Upper lobe of left lung (tissue), 6 donors: ENCODE data around the gene RAB11FIP3. TPM values are rescaled to one million over a fixed set of nuclear protein-coding genes. Genes with fewer than 3 reads are reported as not detected.

Source experiments
- ATAC-seq, 2 donors: fragments of 200-7000 bp; cut with Tn5 transposase; one replicate each; pipeline ENCODE4 v1.9.1; 2022; ENCODE audit warnings: mild to moderate bottlenecking in 2 of 2, moderate library complexity in 2 of 2; ENCODE audit not compliant: low FRiP score in 2 of 2
- DNase-seq, 2 donors: peaks; one replicate each; pipeline ENCODE4 v3.0.0-alpha.2; 2019 to 2020
- H3K27ac ChIP-seq, 4 donors: fragments of 200-600 bp; sonication (generic); one replicate each; pipeline ENCODE4 v1.5.1; 2016 to 2019
- H3K27me3 ChIP-seq, 4 donors: fragments of 200-600 bp; sonication (generic); one replicate each; pipeline ENCODE4 v1.5.1; 2017 to 2019
- H3K36me3 ChIP-seq, 4 donors: fragments of 200-600 bp; sonication (generic); one replicate each; pipeline ENCODE4 v1.5.1; 2016 to 2019
- H3K4me1 ChIP-seq, 4 donors: fragments of 200-600 bp; sonication (generic); one replicate each; pipeline ENCODE4 v1.5.1; 2018 to 2019
- H3K4me3 ChIP-seq, 4 donors: fragments of 200-600 bp; sonication (generic); one replicate each; pipeline ENCODE4 v1.5.1; 2017 to 2019; ENCODE audit warnings: mild to moderate bottlenecking in 2 of 4, moderate library complexity in 1 of 4
- H3K9me3 ChIP-seq, 4 donors: fragments of 200-600 bp; sonication (generic); one replicate each; pipeline ENCODE4 v1.5.1; 2018 to 2019
- CTCF ChIP-seq, 6 experiments: fragments of 450-650 bp in 4 of 6; fragments of 200-600 bp in 2 of 6; sonication (generic) in 2 of 6; IDR thresholded peaks; one replicate each; pipeline ENCODE4 v1.5.1; 2016 to 2019; ENCODE audit warnings: antibody characterized with exemption in 6 of 6
- EP300 ChIP-seq, 4 donors: sonication (generic); formaldehyde crosslinking; IDR thresholded peaks; one replicate each; pipeline ENCODE4 v1.5.1; 2017; ENCODE audit warnings: antibody characterized with exemption in 4 of 4, control low read depth in 2 of 4
- POLR2A ChIP-seq, 4 donors: fragments of 450-650 bp; IDR thresholded peaks; one replicate each; pipeline ENCODE4 v1.5.1; 2016 to 2017; ENCODE audit warnings: antibody characterized with exemption in 4 of 4, mild to moderate bottlenecking in 2 of 4
- POLR2AphosphoS5 ChIP-seq, 2 donors: sonication (generic); formaldehyde crosslinking; IDR thresholded peaks; one replicate each; pipeline ENCODE4 v1.5.1; 2017; ENCODE audit warnings: antibody characterized with exemption in 2 of 2
- WGBS, 2 donors: methylation state at CpG; one replicate each; pipeline ENCODE4 v1.1.5; 2017 to 2018; 5-methylcytosine and 5-hydroxymethylcytosine counted together
- total RNA-seq, 6 donors: library from RNA; depleted of rRNA in 4 of 6; stranded (reverse); fragments of >200 nt in 4 of 6; gene quantifications; one replicate each; pipeline versions ENCODE4 v1.1.0 to v1.2.1, GENCODE V29; 2016 to 2021
- donor health status: DM: no; HTN: no; CAD: no; lungs with moderate emphysema.
- donor health status: DM: no; HTN: yes; CAD: no; lungs with severe emphysema.

The RAB11FIP3 gene
- total RNA-seq, 6 donors from 2014 or later = 38.9 to 95.3 (median 43.8) TPM

GRCh38 chr16:534856-535445, 109.5 kb downstream of the RAB11FIP3 start:
- peaks cover 3 to 35% (median 7%) of the 10 kb centered on the region in 4 donors for H3K4me1 ChIP-seq
- no peak for TF ChIP-seq CTCF (IDR thresholded peaks at IDR 0.05)
- no peak for TF ChIP-seq POLR2AphosphoS5 (IDR thresholded peaks at IDR 0.05)
- no peak for TF ChIP-seq POLR2A (IDR thresholded peaks at IDR 0.05)
- TF ChIP-seq EP300 (IDR thresholded peaks at IDR 0.05) = no peak
- no peak overlapping the region for H3K27ac ChIP-seq
- ATAC-seq = peak in 1 of 2 donors; percentile 8
- H3K36me3 ChIP-seq = peaks cover 0 to 31% (median 19%) of the 10 kb centered on the region in 4 donors
- peak in 1 of 2 donors; percentile 71 for DNase-seq
- 94 to 95% methylated on average over 11 to 27 of the region's 27 CpGs for WGBS, 2 donors
- H3K9me3 ChIP-seq = no peaks in the 10 kb centered on the region
- H3K27me3 ChIP-seq = no peaks in the 10 kb centered on the region
- H3K4me3 ChIP-seq = no peak overlapping the region

GRCh38 chr16:535446-536405, 110.3 kb downstream of the RAB11FIP3 start:
- WGBS, 2 donors = 88 to 92% methylated on average over 15 to 35 of the region's 39 CpGs
- TF ChIP-seq POLR2A (IDR thresholded peaks at IDR 0.05) = no peak
- TF ChIP-seq POLR2AphosphoS5 (IDR thresholded peaks at IDR 0.05) = no peak
- TF ChIP-seq EP300 (IDR thresholded peaks at IDR 0.05) = no peak
- TF ChIP-seq CTCF (IDR thresholded peaks at IDR 0.05) = no peak
- peaks cover 0 to 39% (median 23%) of the 10 kb centered on the region in 4 donors for H3K36me3 ChIP-seq
- no peaks in the 10 kb centered on the region for H3K27me3 ChIP-seq
- ATAC-seq (peak; percentile 68 to 89), DNase-seq (peak; percentile 42 to 83)
- no peaks in the 10 kb centered on the region for H3K9me3 ChIP-seq
- no peak overlapping the region for H3K4me3 ChIP-seq
- no peak overlapping the region for H3K27ac ChIP-seq
- peaks cover 0 to 28% (median 1%) of the 10 kb centered on the region in 4 donors for H3K4me1 ChIP-seq

GRCh38 chr16:536746-537145, 111.3 kb downstream of the RAB11FIP3 start:
- H3K4me1 ChIP-seq = peaks cover 0 to 23% (median 0%) of the 10 kb centered on the region in 4 donors
- no peaks in the 10 kb centered on the region for H3K27me3 ChIP-seq
- H3K27ac ChIP-seq = no peak overlapping the region
- H3K36me3 ChIP-seq = peaks cover 0 to 47% (median 23%) of the 10 kb centered on the region in 4 donors
- H3K9me3 ChIP-seq = no peaks in the 10 kb centered on the region
- peak in 1 of 2 donors; percentile 56 for DNase-seq
- 88 to 95% methylated on average over 7 to 17 of the region's 17 CpGs for WGBS, 2 donors
- no peak for TF ChIP-seq POLR2A (IDR thresholded peaks at IDR 0.05)
- TF ChIP-seq CTCF (IDR thresholded peaks at IDR 0.05) = no peak
- TF ChIP-seq EP300 (IDR thresholded peaks at IDR 0.05) = no peak
- no peak for TF ChIP-seq POLR2AphosphoS5 (IDR thresholded peaks at IDR 0.05)
- ATAC-seq = no peak
- no peak overlapping the region for H3K4me3 ChIP-seq

- TF ChIP-seq POLR2AphosphoS5 (IDR thresholded peaks at IDR 0.05) (no peak), POLR2A (IDR thresholded peaks at IDR 0.05) (no peak), CTCF (IDR thresholded peaks at IDR 0.05) (no peak), EP300 (IDR thresholded peaks at IDR 0.05) (no peak)
- no peaks in the 10 kb centered on the region for H3K9me3 ChIP-seq
- H3K27me3 ChIP-seq = no peaks in the 10 kb centered on the region
- H3K4me1 ChIP-seq = peaks cover 0 to 23% (median 0%) of the 10 kb centered on the region in 4 donors
- DNase-seq = peak in 1 of 2 donors; percentile 82
- H3K27ac ChIP-seq = no peak overlapping the region
- H3K36me3 ChIP-seq = peaks cover 0 to 47% (median 23%) of the 10 kb centered on the region in 4 donors
- H3K4me3 ChIP-seq = no peak overlapping the region
- WGBS, 2 donors = 94% methylated on average over 30 to 58 of the region's 60 CpGs
- ATAC-seq = no peak
Measured at GRCh38 chr16:537415-538335, 112.2 kb downstream of the RAB11FIP3 start.
